Skin of body (tissue), 2 donors: ENCODE measurements around the gene SHROOM2. TPM values are rescaled to one million over a fixed set of nuclear protein-coding genes. Genes with fewer than 3 reads are reported as not detected.

ENCODE experiments used
- small RNA-seq: library from RNA; depleted of rRNA; stranded (forward); fragments of <200 nt; gene quantifications from one replicate; pipeline ENCODE3, GENCODE V24; 2014; ENCODE audit warnings: low replicate concordance
- total RNA-seq: library from RNA; depleted of rRNA; stranded (reverse); fragments of >200 nt; gene quantifications from one replicate; pipeline ENCODE4 v1.2.3, GENCODE V29; 2014

Gene SHROOM2
- total RNA-seq, 1 donor from 2014 or later, result 3.1 TPM

Small RNA genes within 50 kb of the gene (small RNA-seq; reads per million reads assigned to genes)
- gene RF00019, result not detected

Other genes with a start within 250 kb of the SHROOM2 start
- gene GPR143, start 20.6 kb upstream of the SHROOM2 start, total RNA-seq, result 1.6 TPM
- gene CLDN34, start 180.9 kb downstream of the SHROOM2 start, total RNA-seq, result 0.30 TPM